Left ventricle myocardium inferior (tissue), 1 donor: ENCODE measurements around the gene TNNC2. TPM values are rescaled to one million over a fixed set of nuclear protein-coding genes. Genes with fewer than 3 reads are reported as not detected.

Experiments
- DNase-seq: peaks from one replicate; pipeline ENCODE4 v3.0.0-alpha.2; 2020
- H3K27ac ChIP-seq: fragments of 200-600 bp; replicated peaks from 2 replicates; pipeline ENCODE4 v1.8.0; 2021
- H3K27me3 ChIP-seq: fragments of 200-600 bp; 2 replicates; pipeline ENCODE4 v1.8.0; 2021; ENCODE audit warnings: low read depth
- H3K36me3 ChIP-seq: fragments of 200-600 bp; 2 replicates; pipeline ENCODE4 v1.8.0; 2021
- H3K4me1 ChIP-seq: fragments of 200-600 bp; 2 replicates; pipeline ENCODE4 v1.8.0; 2021
- H3K4me3 ChIP-seq: fragments of 200-600 bp; 2 replicates; pipeline ENCODE4 v1.8.0; 2021; ENCODE audit warnings: mild to moderate bottlenecking, moderate library complexity
- H3K9me3 ChIP-seq: fragments of 200-600 bp; replicated peaks from 2 replicates; pipeline ENCODE4 v1.8.0; 2021
- intact Hi-C: fragments of 100-400 bp; cut with micrococcal nuclease; formaldehyde crosslinking; loops from one replicate; pipeline ENCODE4 v1.11.0; 2022
- total RNA-seq: library from RNA; stranded (reverse); fragmentation: NEBNext Ultra II Directional; extraction: Animal tissue kit (Norgen Biotek cat#: 25700); gene quantifications from one replicate; pipeline ENCODE4 v1.2.1, GENCODE V29; 2021
- TF ChIP-seq, protein P1 (sequence below): fragments of 200-600 bp; IDR thresholded peaks from 2 replicates; pipeline ENCODE4 v1.8.0; 2021; ENCODE audit warnings: antibody characterized with exemption, mild to moderate bottlenecking, borderline replicate concordance
- donor health status: DM: no; HTN: yes; CAD: no; lungs with severe emphysema.

TNNC2 gene
- total RNA-seq, 1 donor from 2014 or later: 0.33 TPM

DNA sequence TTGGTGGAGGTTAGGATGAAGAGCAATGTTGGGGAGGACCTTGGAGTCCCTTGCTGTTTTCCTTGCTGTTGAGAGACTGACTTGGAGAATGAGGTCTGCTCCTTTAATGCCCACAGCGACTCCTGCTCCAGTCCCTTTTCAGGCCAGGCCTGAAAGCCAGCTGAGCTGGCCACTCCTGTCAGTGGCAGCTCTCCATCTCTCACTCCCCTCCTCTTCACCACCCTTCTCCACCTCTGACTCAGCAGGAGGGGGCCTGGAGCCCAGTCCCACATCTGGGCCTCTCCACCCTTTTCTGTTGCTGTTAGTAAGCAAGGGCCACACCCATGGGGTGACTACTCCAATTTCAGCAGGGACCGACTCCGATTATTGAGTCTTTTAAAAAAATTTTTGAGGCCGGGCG lies 8.7 kb upstream of the TNNC2 start:
- H3K4me3 ChIP-seq: peak overlapping the region; percentile 89
- intact Hi-C loops: no loop called here
- H3K27me3 ChIP-seq: no peaks in the 10 kb centered on the region
- no peaks in the 10 kb centered on the region for H3K9me3 ChIP-seq
- peaks cover 40% of the 10 kb centered on the region for H3K36me3 ChIP-seq
- TF ChIP-seq, protein P1, sequence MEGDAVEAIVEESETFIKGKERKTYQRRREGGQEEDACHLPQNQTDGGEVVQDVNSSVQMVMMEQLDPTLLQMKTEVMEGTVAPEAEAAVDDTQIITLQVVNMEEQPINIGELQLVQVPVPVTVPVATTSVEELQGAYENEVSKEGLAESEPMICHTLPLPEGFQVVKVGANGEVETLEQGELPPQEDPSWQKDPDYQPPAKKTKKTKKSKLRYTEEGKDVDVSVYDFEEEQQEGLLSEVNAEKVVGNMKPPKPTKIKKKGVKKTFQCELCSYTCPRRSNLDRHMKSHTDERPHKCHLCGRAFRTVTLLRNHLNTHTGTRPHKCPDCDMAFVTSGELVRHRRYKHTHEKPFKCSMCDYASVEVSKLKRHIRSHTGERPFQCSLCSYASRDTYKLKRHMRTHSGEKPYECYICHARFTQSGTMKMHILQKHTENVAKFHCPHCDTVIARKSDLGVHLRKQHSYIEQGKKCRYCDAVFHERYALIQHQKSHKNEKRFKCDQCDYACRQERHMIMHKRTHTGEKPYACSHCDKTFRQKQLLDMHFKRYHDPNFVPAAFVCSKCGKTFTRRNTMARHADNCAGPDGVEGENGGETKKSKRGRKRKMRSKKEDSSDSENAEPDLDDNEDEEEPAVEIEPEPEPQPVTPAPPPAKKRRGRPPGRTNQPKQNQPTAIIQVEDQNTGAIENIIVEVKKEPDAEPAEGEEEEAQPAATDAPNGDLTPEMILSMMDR: no peak
- peak overlapping the region; percentile 96 for H3K27ac ChIP-seq
- H3K4me1 ChIP-seq: peaks cover 54% of the 10 kb centered on the region
- peak; percentile 57 for DNase-seq

DNA sequence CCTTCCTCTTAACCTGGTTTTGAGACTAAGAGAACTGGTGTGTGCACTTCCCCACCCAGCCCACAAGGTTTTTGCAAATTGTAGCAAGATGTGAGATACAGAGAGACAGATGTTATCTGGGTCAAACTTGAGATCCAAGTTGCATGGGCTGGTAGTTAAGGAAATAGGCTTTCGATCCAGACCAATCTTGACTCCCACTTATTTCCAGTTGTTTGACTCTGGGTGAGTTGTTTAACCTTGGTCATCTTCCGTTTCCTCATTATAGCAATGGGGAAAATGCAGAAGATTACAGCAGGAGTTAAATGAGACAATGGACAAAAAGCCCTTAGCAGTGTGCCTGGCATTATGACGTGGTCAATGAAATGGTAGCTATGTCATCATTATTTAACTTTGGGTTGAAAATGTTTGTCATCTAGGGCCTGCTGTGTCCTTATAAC lies 8.2 kb upstream of the TNNC2 start:
- Histone ChIP-seq H3K36me3 (peaks cover 35% of the 10 kb centered on the region), H3K4me1 (peaks cover 51% of the 10 kb centered on the region), H3K27me3 (no peaks in the 10 kb centered on the region), H3K4me3 (peak overlapping the region; percentile 89), H3K9me3 (no peaks in the 10 kb centered on the region), H3K27ac (peak overlapping the region; percentile 96)
- intact Hi-C loops: no loop called here
- no peak for DNase-seq
- TF ChIP-seq, protein P1: no peak

DNA sequence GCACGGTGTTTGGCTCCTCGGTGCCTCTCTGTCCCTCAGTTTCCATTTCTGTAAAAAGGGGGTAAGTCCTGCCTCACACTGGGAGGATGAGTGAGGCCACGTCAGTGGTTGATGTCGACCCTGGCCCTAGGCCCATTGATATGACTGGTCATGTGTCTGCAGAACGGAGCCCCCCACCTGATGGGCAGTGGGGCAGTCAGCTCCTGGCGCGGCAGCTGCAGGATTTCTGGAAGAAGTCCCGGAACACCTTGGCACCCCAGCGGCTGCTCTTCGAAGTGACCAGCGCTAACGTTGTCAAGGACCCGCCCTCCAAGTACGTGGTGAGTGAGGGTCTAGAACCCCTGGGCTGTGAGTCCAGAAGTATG lies 7.7 kb upstream of the TNNC2 start:
- peaks cover 51% of the 10 kb centered on the region for H3K4me1 ChIP-seq
- intact Hi-C loops: no loop called here
- no peaks in the 10 kb centered on the region for H3K27me3 ChIP-seq
- H3K9me3 ChIP-seq: no peaks in the 10 kb centered on the region
- no peak for DNase-seq
- H3K27ac ChIP-seq: peak overlapping the region; percentile 96
- TF ChIP-seq, protein P1: no peak
- peaks cover 29% of the 10 kb centered on the region for H3K36me3 ChIP-seq
- peak overlapping the region; percentile 89 for H3K4me3 ChIP-seq

DNA sequence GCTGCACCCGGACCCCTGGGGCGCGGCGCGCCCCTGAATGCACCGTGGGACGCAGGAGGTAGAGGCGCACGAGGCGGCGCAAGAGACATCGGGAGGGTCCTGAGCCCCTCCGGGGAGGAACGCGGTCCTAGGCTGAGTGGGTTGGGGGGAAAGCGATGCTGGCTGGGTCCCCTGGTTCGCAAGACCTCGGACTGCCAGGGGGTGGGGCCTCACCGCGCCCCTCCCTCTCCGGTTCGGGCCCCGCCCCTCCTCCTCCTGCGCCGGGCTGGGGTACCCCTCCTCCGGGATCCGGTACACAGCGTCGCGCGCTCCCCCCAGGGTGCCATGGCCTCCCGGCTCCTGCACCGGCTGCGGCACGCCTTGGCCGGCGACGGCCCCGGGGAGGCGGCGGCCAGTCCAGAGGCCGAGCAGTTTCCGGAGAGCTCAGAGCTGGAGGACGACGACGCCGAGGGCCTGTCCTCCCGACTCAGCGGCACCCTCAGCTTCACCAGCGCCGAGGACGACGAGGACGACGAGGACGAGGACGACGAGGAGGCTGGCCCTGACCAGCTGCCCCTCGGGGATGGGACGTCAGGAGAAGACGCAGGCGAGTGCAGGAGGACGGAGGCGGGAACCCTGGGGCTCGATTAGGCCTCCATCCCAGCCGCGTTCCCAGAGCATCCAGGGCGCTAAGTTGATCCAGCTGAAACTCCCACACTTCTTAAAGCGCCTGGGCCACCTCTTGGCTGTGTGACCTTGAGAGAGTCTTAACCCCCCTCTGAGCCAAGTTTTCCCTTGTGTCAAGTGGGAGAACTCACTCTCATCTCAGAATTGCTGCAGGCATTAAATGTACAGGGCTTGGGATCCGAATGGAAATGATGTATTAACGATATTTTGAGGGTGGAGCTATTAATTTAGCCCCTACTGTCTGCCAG lies 7.0 kb upstream of the TNNC2 start:
- intact Hi-C loops: no loop called here
- Histone ChIP-seq H3K4me3 (peak overlapping the region; percentile 89), H3K4me1 (peaks cover 51% of the 10 kb centered on the region), H3K9me3 (no peaks in the 10 kb centered on the region), H3K27ac (peak overlapping the region; percentile 96), H3K36me3 (peaks cover 23% of the 10 kb centered on the region), H3K27me3 (no peaks in the 10 kb centered on the region)
- TF ChIP-seq, protein P1: no peak
- DNase-seq: peak; percentile 79

DNA sequence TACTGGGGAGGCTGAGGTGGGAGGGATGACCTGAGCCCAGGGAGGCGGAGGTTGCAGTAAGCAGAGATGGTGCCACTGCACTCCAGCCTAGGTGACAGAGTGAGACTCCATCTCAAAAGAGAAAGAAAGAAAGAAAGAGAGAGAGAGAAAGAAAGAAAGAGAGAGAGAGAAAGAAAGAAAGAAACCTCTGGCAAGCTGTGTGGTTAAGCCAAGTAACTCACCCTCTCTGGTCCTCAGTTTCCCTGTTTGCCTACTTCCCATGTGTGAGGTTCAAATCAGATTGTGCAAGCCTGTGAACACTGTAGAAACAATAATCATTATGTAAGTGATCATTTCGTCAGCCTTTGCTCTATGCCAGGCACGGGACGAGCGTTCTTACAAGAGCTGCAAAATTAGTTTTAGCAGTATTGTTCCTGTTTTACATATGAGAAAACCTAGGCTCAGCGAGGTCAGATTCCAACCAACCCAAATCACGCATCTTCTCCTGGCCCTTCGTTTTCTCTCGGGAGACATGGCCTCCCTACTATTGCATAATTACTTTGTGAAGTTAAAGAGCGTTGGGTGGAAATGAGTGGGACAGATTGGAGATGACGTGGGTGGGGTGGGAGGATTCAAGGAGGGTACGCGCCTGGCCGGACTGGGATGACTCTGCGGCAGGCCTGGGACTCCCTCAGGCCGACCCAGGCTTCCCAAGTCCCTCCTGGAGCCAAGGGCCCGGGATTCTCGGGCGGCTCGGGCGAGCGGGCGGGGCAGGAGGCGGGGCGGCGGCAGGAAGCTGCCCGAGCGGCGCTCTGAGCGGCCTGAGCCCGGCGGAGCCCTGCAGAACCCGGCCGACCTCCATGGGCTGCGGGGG lies 6.1 kb upstream of the TNNC2 start, which contains the start of gene SNX21:
Gene SNX21, plus strand, starts transcription at position 770 of the 853 bp plus-strand sequence. CDS start 121 bp downstream, outside the sequence.
- Histone ChIP-seq H3K4me3 (peak within 1 kb of the TSS; percentile 89), H3K9me3 (no peaks in the 10 kb centered on the region), H3K4me1 (peaks cover 56% of the 10 kb centered on the region), H3K27me3 (no peaks in the 10 kb centered on the region), H3K27ac (peak within 1 kb of the TSS; percentile 96), H3K36me3 (peaks cover 16% of the 10 kb centered on the region)
- DNase-seq: peak; percentile 89
- intact Hi-C loops: no loop called here
- TF ChIP-seq, protein P1: no peak
